ENCODE results near the gene ITGAD. TPM values are rescaled to one million over a fixed set of nuclear protein-coding genes. Genes with fewer than 3 reads are reported as not detected.

The ITGAD gene
- total RNA-seq, result not detected

DNA sequence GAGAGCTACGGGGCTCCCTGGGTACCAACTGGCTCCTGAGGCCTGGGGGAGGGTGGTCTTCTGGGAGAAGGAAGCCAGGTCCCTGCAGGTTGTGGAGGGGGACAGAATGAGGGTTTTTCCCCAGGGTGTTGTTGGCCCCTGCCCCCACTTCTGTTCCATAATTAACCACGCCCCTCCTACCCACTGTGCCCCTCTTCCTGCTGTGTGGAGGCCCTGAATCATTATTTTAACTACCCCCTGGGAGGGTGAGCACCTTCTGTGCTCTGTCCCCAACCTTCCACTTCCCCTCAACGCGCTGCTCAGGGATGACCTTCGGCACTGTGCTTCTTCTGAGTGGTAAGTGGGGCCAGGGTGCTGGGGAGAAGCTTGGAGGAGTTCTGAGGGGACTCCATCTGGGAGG lies at the start of gene ITGAD:
Gene ITGAD (plus strand): TSS at position 280 of the 400 bp plus-strand sequence. CDS start 26 bp downstream, at position 306.
- H3K4me1 Mint-ChIP-seq, result no peaks in the 10 kb centered on the region
- ChIA-PET CTCF (interaction anchor here (1.0 to 1.5 kb wide), 2 partner anchors 22 to 50 kb away, joined by 3 to 4 read pairs; partner anchors contain the start of gene ZNF843), POLR2A (no interaction called here)
- no peaks in the 10 kb centered on the region for H3K9me3 Mint-ChIP-seq
- no peak within 1 kb of the TSS for H3K27ac Mint-ChIP-seq
- H3K4me3 Mint-ChIP-seq, result no peak within 1 kb of the TSS
- H3K36me3 Mint-ChIP-seq (ENCODE audit: low read depth), result no peaks in the 10 kb centered on the region
- H3K27me3 Mint-ChIP-seq, result peaks cover 15% of the 10 kb centered on the region
- DNase-seq, result no peak

DNA sequence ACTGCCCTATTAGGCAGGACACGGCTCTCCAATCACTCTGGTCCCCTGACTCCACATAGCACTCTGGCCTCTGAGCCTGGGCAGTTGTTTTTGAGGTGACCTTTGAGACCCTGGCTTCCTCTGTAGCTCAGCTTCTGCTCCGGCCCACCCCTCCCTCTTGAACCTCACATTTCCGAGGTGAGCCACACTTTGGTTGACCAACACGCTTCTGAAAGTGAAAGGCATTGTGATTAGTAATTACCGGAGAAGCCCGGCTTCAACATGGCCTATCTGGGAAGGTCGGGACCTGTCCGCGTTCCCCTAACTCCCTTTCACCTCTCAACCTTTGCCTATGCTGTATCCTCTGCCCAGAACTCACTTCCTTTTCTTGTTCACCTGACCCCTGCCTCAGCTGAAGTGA lies 48.4 kb upstream of the ITGAD start:
- Mint-ChIP-seq H3K9me3 (peaks cover 2% of the 10 kb centered on the region), H3K4me1 (peaks cover 12% of the 10 kb centered on the region), H3K4me3 (no peak overlapping the region), H3K27ac (no peak overlapping the region), H3K27me3 (peaks cover 24% of the 10 kb centered on the region), H3K36me3 (ENCODE audit: low read depth) (no peaks in the 10 kb centered on the region)
- ChIA-PET POLR2A (interaction anchor here (0.6 kb wide), 1 partner anchor 244 kb away, joined by 3 read pairs; no protein-coding TSS in a partner anchor), CTCF (interaction anchor here (0.6 kb wide), 1 partner anchor 90 kb away, joined by 4 read pairs; no protein-coding TSS in a partner anchor)
- no peak for DNase-seq

DNA sequence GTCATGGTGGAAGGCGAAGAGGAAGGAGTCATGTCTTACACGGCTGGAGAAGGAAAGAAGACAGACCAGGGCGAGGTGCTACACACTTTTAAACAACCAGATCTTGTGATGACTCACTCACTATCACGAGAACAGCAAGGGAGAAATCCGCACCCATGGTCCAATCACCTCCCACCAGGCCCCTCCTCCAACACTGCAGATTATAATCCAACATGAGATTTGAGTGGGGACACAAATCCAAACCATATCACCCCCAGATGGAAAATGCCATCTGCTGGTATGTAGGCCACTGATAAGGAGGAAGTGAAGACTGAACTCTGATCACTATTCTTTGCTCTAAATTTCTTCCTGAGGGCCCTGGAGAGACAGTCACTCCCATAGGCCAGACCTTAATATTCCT lies 45.7 kb upstream of the ITGAD start:
- Mint-ChIP-seq H3K27ac (no peak overlapping the region), H3K36me3 (ENCODE audit: low read depth) (no peaks in the 10 kb centered on the region), H3K9me3 (peaks cover under 1% of the 10 kb centered on the region), H3K4me3 (no peak overlapping the region), H3K4me1 (peaks cover 29% of the 10 kb centered on the region), H3K27me3 (peaks cover 16% of the 10 kb centered on the region)
- CTCF ChIA-PET, result no interaction called here
- POLR2A ChIA-PET, result no interaction called here
- no peak for DNase-seq

DNA sequence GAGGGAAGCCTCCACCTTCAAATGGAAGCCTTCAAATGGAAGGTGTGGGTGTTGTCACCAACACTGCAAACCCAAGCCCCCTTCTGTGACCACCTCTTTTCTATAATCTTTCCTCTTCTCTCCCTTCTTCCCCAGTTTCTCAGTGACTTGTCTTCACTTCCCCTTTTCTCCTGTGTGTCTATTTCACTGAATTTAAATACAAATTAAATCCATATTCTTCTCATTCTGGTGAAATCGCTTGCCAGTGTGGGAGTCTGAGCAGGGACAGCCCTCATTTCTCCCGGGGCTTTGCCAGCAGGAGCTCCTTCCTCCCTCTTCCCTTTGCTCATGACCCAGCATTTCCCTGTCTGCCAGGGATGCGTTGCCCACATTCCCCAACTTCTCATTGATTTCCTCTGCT lies 44.6 kb upstream of the ITGAD start:
- H3K36me3 Mint-ChIP-seq (ENCODE audit: low read depth), result no peaks in the 10 kb centered on the region
- no peak overlapping the region for H3K27ac Mint-ChIP-seq
- peaks cover 11% of the 10 kb centered on the region for H3K27me3 Mint-ChIP-seq
- ChIA-PET CTCF (interaction anchor here (0.8 kb wide), 1 partner anchor 11 kb away, joined by 3 read pairs; no protein-coding TSS in a partner anchor), POLR2A (no interaction called here)
- H3K4me3 Mint-ChIP-seq, result no peak overlapping the region
- peaks cover 39% of the 10 kb centered on the region for H3K4me1 Mint-ChIP-seq
- DNase-seq, result no peak
- H3K9me3 Mint-ChIP-seq, result no peaks in the 10 kb centered on the region

- peaks cover 45% of the 10 kb centered on the region for H3K4me1 Mint-ChIP-seq
- no peak for DNase-seq
- POLR2A ChIA-PET, result no interaction called here
- H3K4me3 Mint-ChIP-seq, result no peak overlapping the region
- no peak overlapping the region for H3K27ac Mint-ChIP-seq
- peaks cover 8% of the 10 kb centered on the region for H3K27me3 Mint-ChIP-seq
- no peaks in the 10 kb centered on the region for H3K9me3 Mint-ChIP-seq
- CTCF ChIA-PET, result no interaction called here
- no peaks in the 10 kb centered on the region for H3K36me3 Mint-ChIP-seq (ENCODE audit: low read depth)
Observed at GRCh38 chr16:31350275-31351005, 42.7 kb upstream of the ITGAD start.

DNA sequence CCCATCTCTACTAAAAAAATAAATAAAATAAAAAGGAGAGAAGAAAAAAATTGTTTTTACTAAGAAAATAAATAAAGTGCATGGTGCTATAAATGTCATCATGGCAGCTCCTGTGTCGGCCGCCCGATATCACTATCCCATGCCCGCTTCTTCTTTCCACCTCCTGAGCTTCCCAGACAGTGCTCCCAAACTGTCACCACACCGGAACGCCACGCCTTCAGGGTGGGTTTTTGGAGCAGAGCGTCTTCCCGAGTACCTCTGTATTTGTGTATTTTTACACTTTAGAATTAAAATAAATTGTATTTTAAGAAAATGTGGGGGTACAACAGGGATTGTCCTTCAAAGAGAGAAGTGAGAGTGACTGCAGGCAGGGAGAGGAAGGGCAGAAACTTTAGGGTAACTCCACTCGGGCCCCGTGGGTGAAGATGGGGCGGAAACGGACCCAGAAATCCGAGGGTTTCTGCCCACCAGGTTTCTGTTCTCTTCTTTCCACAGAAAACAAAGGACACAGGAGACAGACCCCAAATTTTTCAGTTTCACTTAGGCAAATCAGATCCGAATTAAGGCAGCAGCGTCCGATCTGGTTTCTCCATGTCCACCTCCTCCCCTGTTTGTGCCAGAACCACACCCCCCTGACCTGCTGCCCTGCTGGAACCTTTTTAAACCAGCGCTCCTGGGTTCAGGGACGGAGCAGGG lies 41.7 kb upstream of the ITGAD start:
- H3K27me3 Mint-ChIP-seq, result peaks cover 8% of the 10 kb centered on the region
- H3K27ac Mint-ChIP-seq, result no peak overlapping the region
- no peak for DNase-seq

GRCh38 chr16:31351942-31352325 lies 41.2 kb upstream of the ITGAD start:
- peak overlapping the region; percentile 5 for H3K27ac Mint-ChIP-seq
- no peak for DNase-seq
- ChIA-PET POLR2A (no interaction called here), CTCF (interaction anchor here (0.6 kb wide), 1 partner anchor 10 kb away, joined by 3 read pairs; no protein-coding TSS in a partner anchor)
- H3K36me3 Mint-ChIP-seq (ENCODE audit: low read depth), result no peaks in the 10 kb centered on the region
- peaks cover 55% of the 10 kb centered on the region for H3K4me1 Mint-ChIP-seq
- no peaks in the 10 kb centered on the region for H3K9me3 Mint-ChIP-seq
- H3K27me3 Mint-ChIP-seq, result peaks cover 8% of the 10 kb centered on the region
- no peak overlapping the region for H3K4me3 Mint-ChIP-seq

More for the DNA sequence above, 41.7 kb upstream of the ITGAD start:
- Mint-ChIP-seq H3K4me1 (peaks cover 52% of the 10 kb centered on the region), H3K9me3 (no peaks in the 10 kb centered on the region), H3K4me3 (no peak overlapping the region), H3K36me3 (ENCODE audit: low read depth) (no peaks in the 10 kb centered on the region)
- ChIA-PET POLR2A (no interaction called here), CTCF (no interaction called here)

DNA sequence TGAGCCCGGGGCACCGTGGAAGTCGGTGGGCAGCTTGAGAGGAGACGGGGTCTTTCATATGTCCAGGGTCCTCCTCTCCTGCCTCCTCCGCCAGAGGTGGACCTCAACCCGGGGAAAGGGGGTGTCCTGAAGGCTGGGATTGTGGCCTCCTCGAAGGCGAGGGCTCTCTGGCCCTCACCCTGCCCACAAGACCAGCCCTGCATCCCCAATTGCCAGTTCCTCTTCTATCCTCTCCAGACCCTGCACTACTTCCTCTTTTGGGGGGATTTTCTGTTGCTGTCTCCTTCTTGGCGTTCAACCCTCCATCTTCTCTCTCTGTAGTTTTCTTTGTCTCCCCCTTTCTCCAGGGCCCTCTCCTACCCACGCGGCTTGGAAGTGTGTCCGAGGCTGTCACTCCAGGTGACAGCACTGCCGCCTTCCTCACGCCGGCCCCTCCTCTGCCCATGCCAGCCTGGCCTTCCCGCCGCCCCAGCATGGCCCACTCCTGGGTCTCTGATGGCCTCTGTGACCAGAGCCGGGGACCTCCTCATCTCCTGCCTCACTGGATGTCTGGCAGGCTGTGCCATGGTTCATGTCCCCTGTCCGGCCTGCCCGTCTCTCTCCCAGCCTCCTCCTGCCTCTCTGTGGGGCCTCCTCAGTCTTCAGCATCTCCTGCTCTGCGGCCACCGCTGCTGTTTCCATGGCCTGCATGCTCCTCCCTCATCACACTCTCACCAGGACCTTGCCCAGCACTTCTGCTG lies 40.6 kb upstream of the ITGAD start:
- Mint-ChIP-seq H3K27me3 (peaks cover 8% of the 10 kb centered on the region), H3K4me3 (no peak overlapping the region), H3K36me3 (ENCODE audit: low read depth) (no peaks in the 10 kb centered on the region), H3K4me1 (peaks cover 58% of the 10 kb centered on the region), H3K27ac (peak overlapping the region; percentile 63), H3K9me3 (no peaks in the 10 kb centered on the region)
- POLR2A ChIA-PET, result no interaction called here
- CTCF ChIA-PET, result interaction anchor here (0.6 kb wide), 1 partner anchor 10 kb away, joined by 3 read pairs; no protein-coding TSS in a partner anchor
- DNase-seq, result no peak

- CTCF ChIA-PET, result interaction anchor here (0.8 to 1.0 kb wide), 2 partner anchors 28 to 98 kb away, joined by 3 to 4 read pairs; no protein-coding TSS in a partner anchor
- POLR2A ChIA-PET, result no interaction called here
- Mint-ChIP-seq H3K4me3 (peak within 1 kb of the TSS; percentile 25), H3K27me3 (peaks cover 2% of the 10 kb centered on the region), H3K9me3 (no peaks in the 10 kb centered on the region), H3K4me1 (peaks cover 61% of the 10 kb centered on the region), H3K27ac (peak within 1 kb of the TSS; percentile 94), H3K36me3 (ENCODE audit: low read depth) (no peaks in the 10 kb centered on the region)
- peak; percentile 65 for DNase-seq
Observed at GRCh38 chr16:31354394-31355291, 38.5 kb upstream of the ITGAD start, which contains the start of gene ITGAX. Gene ITGAX, plus strand, starts transcription at chr16:31355176. Its CDS starts 79 bp downstream, at chr16:31355255.

- H3K36me3 Mint-ChIP-seq (ENCODE audit: low read depth), result no peaks in the 10 kb centered on the region
- H3K4me1 Mint-ChIP-seq, result peaks cover 52% of the 10 kb centered on the region
- POLR2A ChIA-PET, result no interaction called here
- no peaks in the 10 kb centered on the region for H3K27me3 Mint-ChIP-seq
- peak overlapping the region; percentile 94 for H3K27ac Mint-ChIP-seq
- DNase-seq, result no peak
- H3K9me3 Mint-ChIP-seq, result no peaks in the 10 kb centered on the region
- H3K4me3 Mint-ChIP-seq, result peak overlapping the region; percentile 25
- CTCF ChIA-PET, result interaction anchor here (0.6 kb wide), 1 partner anchor 89 kb away, joined by 3 read pairs; no protein-coding TSS in a partner anchor
Observed at GRCh38 chr16:31355431-31356100, 37.6 kb upstream of the ITGAD start.

DNA sequence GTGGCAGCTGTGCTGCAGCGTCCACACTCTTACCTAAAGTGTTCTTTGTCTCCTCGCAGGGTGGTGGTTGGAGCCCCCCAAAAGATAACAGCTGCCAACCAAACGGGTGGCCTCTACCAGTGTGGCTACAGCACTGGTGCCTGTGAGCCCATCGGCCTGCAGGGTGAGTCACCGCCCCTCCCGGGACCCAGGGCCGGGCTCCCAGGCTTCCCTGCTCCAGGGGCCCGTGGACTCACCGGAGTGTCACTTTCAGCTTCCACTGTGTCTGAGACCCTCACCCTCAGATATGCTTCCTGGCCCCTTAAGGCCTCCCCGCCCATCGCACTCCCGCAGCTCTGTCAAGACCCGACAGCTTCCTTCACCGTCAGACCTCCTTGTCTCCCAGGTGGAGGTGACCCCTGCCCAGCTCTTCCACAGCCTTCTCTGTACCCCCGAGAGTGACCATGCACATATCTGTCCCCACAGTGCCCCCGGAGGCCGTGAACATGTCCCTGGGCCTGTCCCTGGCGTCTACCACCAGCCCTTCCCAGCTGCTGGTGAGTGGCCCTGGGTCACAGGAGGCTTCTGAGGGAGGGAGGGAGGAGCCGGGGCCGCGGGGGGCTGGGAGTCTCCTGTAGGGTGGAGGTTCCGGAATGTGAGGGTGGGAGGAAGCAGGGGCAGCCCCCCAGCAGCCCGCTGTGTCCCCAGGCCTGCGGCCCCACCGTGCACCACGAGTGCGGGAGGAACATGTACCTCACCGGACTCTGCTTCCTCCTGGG lies 36.4 kb upstream of the ITGAD start:
- CTCF ChIA-PET, result interaction anchor here (0.6 to 1.2 kb wide), 3 partner anchors 26 to 200 kb away, joined by 3 to 5 read pairs (median 3); no protein-coding TSS in a partner anchor
- H3K27ac Mint-ChIP-seq, result peak overlapping the region; percentile 84
- H3K36me3 Mint-ChIP-seq (ENCODE audit: low read depth), result no peaks in the 10 kb centered on the region
- POLR2A ChIA-PET, result no interaction called here
- no peaks in the 10 kb centered on the region for H3K27me3 Mint-ChIP-seq
- H3K9me3 Mint-ChIP-seq, result no peaks in the 10 kb centered on the region
- H3K4me1 Mint-ChIP-seq, result peaks cover 54% of the 10 kb centered on the region
- H3K4me3 Mint-ChIP-seq, result no peak overlapping the region
- DNase-seq, result no peak
